Measurements from ENCODE around the gene CMTM7.

- TF ChIP-seq CTCF (IDR thresholded peaks at IDR 0.05; ENCODE audit: low read depth, low read length) (no peak), EZH2phosphoT487 (IDR thresholded peaks at IDR 0.05; ENCODE audit: low read depth) (no peak)
Measured at GRCh38 chr3:32397941-32398340, 6.3 kb downstream of the CMTM7 start.

Data from OCI-LY3 (cell line).